Mucosa of rectum (tissue), 2 donors: ENCODE data around the gene PHYHIPL.

Source experiments
- H3K27ac ChIP-seq, 2 donors: one replicate each; pipeline ENCODE4 v1.7.0; 2013; ENCODE audit warnings: inconsistent platforms in 2 of 2, low read depth in 2 of 2, low read length in 2 of 2
- H3K27me3 ChIP-seq, 2 donors: one replicate each; pipeline ENCODE4 v1.7.0; 2013; ENCODE audit warnings: low read length in 2 of 2; ENCODE audit not compliant: control insufficient read depth in 2 of 2, insufficient read depth in 2 of 2
- H3K36me3 ChIP-seq, 2 donors: one replicate each; pipeline ENCODE4 v1.7.0; 2013; ENCODE audit warnings: low read length in 2 of 2; ENCODE audit not compliant: control insufficient read depth in 2 of 2, insufficient read depth in 2 of 2
- H3K4me1 ChIP-seq, 2 donors: one replicate each; pipeline ENCODE4 v1.7.0; 2013; ENCODE audit warnings: low read length in 2 of 2, mild to moderate bottlenecking in 1 of 2; ENCODE audit not compliant: control insufficient read depth in 2 of 2, insufficient read depth in 2 of 2
- H3K4me3 ChIP-seq, 2 donors: one replicate each; pipeline ENCODE4 v1.7.0; 2013; ENCODE audit warnings: low read length in 2 of 2
- H3K9ac ChIP-seq, 2 donors: one replicate each; pipeline ENCODE4 v1.7.0; 2013; ENCODE audit warnings: low read length in 2 of 2, low read depth in 1 of 2, mild to moderate bottlenecking in 1 of 2
- H3K9me3 ChIP-seq, 2 donors: one replicate each; pipeline ENCODE4 v1.7.0; 2013; ENCODE audit warnings: low read length in 2 of 2; ENCODE audit not compliant: control insufficient read depth in 2 of 2
- donor health status: healthy.
- donor health status: Normal muscosa, but diverticular disease.

The PHYHIPL gene

GRCh38 chr10:59148701-59149100 is 27.7 kb upstream of the PHYHIPL start:
- H3K4me3 ChIP-seq: no peak overlapping the region
- H3K27ac ChIP-seq: no peak overlapping the region
- H3K27me3 ChIP-seq: no peaks in the 10 kb centered on the region
- H3K9ac ChIP-seq: no peak overlapping the region
- no peaks in the 10 kb centered on the region for H3K9me3 ChIP-seq
- H3K4me1 ChIP-seq: no peaks in the 10 kb centered on the region
- H3K36me3 ChIP-seq: no peaks in the 10 kb centered on the region

- Histone ChIP-seq H3K36me3 (no peaks in the 10 kb centered on the region), H3K4me1 (no peaks in the 10 kb centered on the region), H3K27ac (no peak overlapping the region), H3K4me3 (no peak overlapping the region), H3K9ac (no peak overlapping the region), H3K27me3 (no peaks in the 10 kb centered on the region), H3K9me3 (no peaks in the 10 kb centered on the region)
Measured at GRCh38 chr10:59155556-59155955, 20.9 kb upstream of the PHYHIPL start.

- no peaks in the 10 kb centered on the region for H3K27me3 ChIP-seq
- no peaks in the 10 kb centered on the region for H3K36me3 ChIP-seq
- no peak overlapping the region for H3K9ac ChIP-seq
Measured at GRCh38 chr10:59167512-59167911, 8.9 kb upstream of the PHYHIPL start.

GRCh38 chr10:59172567-59172966 is 3.9 kb upstream of the PHYHIPL start:
- no peaks in the 10 kb centered on the region for H3K36me3 ChIP-seq
- H3K9ac ChIP-seq: no peak overlapping the region
- H3K27ac ChIP-seq: no peak overlapping the region
- H3K4me1 ChIP-seq: no peaks in the 10 kb centered on the region
- peaks cover 4 to 8% of the 10 kb centered on the region in 2 donors for H3K27me3 ChIP-seq
- no peaks in the 10 kb centered on the region for H3K9me3 ChIP-seq
- no peak overlapping the region for H3K4me3 ChIP-seq

More at GRCh38 chr10:59167512-59167911, 8.9 kb upstream of the PHYHIPL start:
- Histone ChIP-seq H3K4me3 (no peak overlapping the region), H3K27ac (no peak overlapping the region), H3K4me1 (no peaks in the 10 kb centered on the region), H3K9me3 (no peaks in the 10 kb centered on the region)

- Histone ChIP-seq H3K4me1 (no peaks in the 10 kb centered on the region), H3K36me3 (no peaks in the 10 kb centered on the region), H3K9ac (no peak overlapping the region), H3K27ac (no peak overlapping the region), H3K9me3 (no peaks in the 10 kb centered on the region), H3K27me3 (peaks cover 4 to 8% of the 10 kb centered on the region in 2 donors), H3K4me3 (no peak overlapping the region)
Measured at GRCh38 chr10:59173414-59173813, 3.0 kb upstream of the PHYHIPL start.

GRCh38 chr10:59175538-59176240 is 754 bp upstream of the PHYHIPL start:
- Histone ChIP-seq H3K27ac (no peak overlapping the region), H3K9me3 (no peaks in the 10 kb centered on the region), H3K4me3 (peak overlapping the region in 1 of 2 donors; percentile 13), H3K36me3 (no peaks in the 10 kb centered on the region), H3K27me3 (peaks cover 6 to 12% of the 10 kb centered on the region in 2 donors), H3K9ac (no peak overlapping the region), H3K4me1 (no peaks in the 10 kb centered on the region)

- Histone ChIP-seq H3K36me3 (no peaks in the 10 kb centered on the region), H3K9ac (no peak overlapping the region), H3K27ac (no peak overlapping the region), H3K4me1 (no peaks in the 10 kb centered on the region), H3K27me3 (peaks cover 6 to 12% of the 10 kb centered on the region in 2 donors), H3K4me3 (peak overlapping the region; percentile 34 to 48), H3K9me3 (no peaks in the 10 kb centered on the region)
Measured at GRCh38 chr10:59177031-59177797, 771 bp downstream of the PHYHIPL start.

GRCh38 chr10:59177836-59178235 is 1.4 kb downstream of the PHYHIPL start:
- H3K36me3 ChIP-seq: no peaks in the 10 kb centered on the region
- H3K4me3 ChIP-seq: no peak overlapping the region
- no peaks in the 10 kb centered on the region for H3K4me1 ChIP-seq
- peaks cover 6 to 12% of the 10 kb centered on the region in 2 donors for H3K27me3 ChIP-seq
- no peak overlapping the region for H3K27ac ChIP-seq
- no peak overlapping the region for H3K9ac ChIP-seq
- H3K9me3 ChIP-seq: no peaks in the 10 kb centered on the region

GRCh38 chr10:59179068-59179467 is 2.6 kb downstream of the PHYHIPL start:
- Histone ChIP-seq H3K9me3 (no peaks in the 10 kb centered on the region), H3K27ac (no peak overlapping the region), H3K4me3 (no peak overlapping the region), H3K9ac (no peak overlapping the region), H3K36me3 (no peaks in the 10 kb centered on the region), H3K27me3 (peaks cover 6 to 12% of the 10 kb centered on the region in 2 donors), H3K4me1 (no peaks in the 10 kb centered on the region)

- Histone ChIP-seq H3K4me3 (no peak overlapping the region), H3K9me3 (no peaks in the 10 kb centered on the region), H3K9ac (no peak overlapping the region), H3K27me3 (peaks cover 4 to 8% of the 10 kb centered on the region in 2 donors), H3K36me3 (no peaks in the 10 kb centered on the region), H3K4me1 (no peaks in the 10 kb centered on the region), H3K27ac (no peak overlapping the region)
Measured at GRCh38 chr10:59180689-59181270, 4.3 kb downstream of the PHYHIPL start.
